BE2C (cell line): ENCODE measurements around the gene STK40.

Source experiments
- DNase-seq: peaks from one replicate; pipeline ENCODE4 v3.0.0-alpha.2; 2020
- H3K27me3 ChIP-seq: fragments of 250-450 bp; sonication (Bioruptor Pico); 2 replicates; pipeline ENCODE4 v1.5.1; 2020; ENCODE audit warnings: mild to moderate bottlenecking
- H3K36me3 ChIP-seq: fragments of 250-450 bp; sonication (Bioruptor Pico); 2 replicates; pipeline ENCODE4 v1.5.1; 2020; ENCODE audit warnings: mild to moderate bottlenecking
- H3K4me1 ChIP-seq: fragments of 250-450 bp; sonication (Bioruptor Pico); 2 replicates; pipeline ENCODE4 v1.5.1; 2020
- H3K4me3 ChIP-seq: 2 replicates; pipeline ENCODE4 v1.5.1; 2011; ENCODE audit warnings: low read depth, low read length
- H3K9me3 ChIP-seq: fragments of 250-450 bp; sonication (Bioruptor Pico); 2 replicates; pipeline ENCODE4 v1.5.1; 2020
- CTCF ChIP-seq: IDR thresholded peaks from 2 replicates; pipeline ENCODE4 v1.5.1; 2012; ENCODE audit warnings: mild to moderate bottlenecking, low read depth, low read length

The STK40 gene

GRCh38 chr1:36414384-36414783, 28.7 kb upstream of the STK40 start:
- Histone ChIP-seq H3K9me3 (no peaks in the 10 kb centered on the region), H3K36me3 (no peaks in the 10 kb centered on the region), H3K27me3 (no peaks in the 10 kb centered on the region), H3K4me3 (no peak overlapping the region), H3K4me1 (no peaks in the 10 kb centered on the region)
- no peak for DNase-seq
- no peak for TF ChIP-seq CTCF

- peak; percentile 58 for DNase-seq
- Histone ChIP-seq H3K4me3 (no peak overlapping the region), H3K4me1 (no peaks in the 10 kb centered on the region), H3K9me3 (no peaks in the 10 kb centered on the region), H3K36me3 (no peaks in the 10 kb centered on the region), H3K27me3 (no peaks in the 10 kb centered on the region)
- TF ChIP-seq CTCF = no peak
Observed at GRCh38 chr1:36411674-36412648, 26.2 kb upstream of the STK40 start.

GRCh38 chr1:36408479-36408878, 22.8 kb upstream of the STK40 start:
- Histone ChIP-seq H3K9me3 (no peaks in the 10 kb centered on the region), H3K27me3 (no peaks in the 10 kb centered on the region), H3K4me3 (no peak overlapping the region), H3K36me3 (no peaks in the 10 kb centered on the region), H3K4me1 (no peaks in the 10 kb centered on the region)
- DNase-seq = no peak
- TF ChIP-seq CTCF = no peak

- H3K4me3 ChIP-seq = no peak overlapping the region
Observed at GRCh38 chr1:36406440-36406839, 20.7 kb upstream of the STK40 start.

GRCh38 chr1:36402504-36402890, 16.8 kb upstream of the STK40 start:
- Histone ChIP-seq H3K36me3 (no peaks in the 10 kb centered on the region), H3K4me1 (no peaks in the 10 kb centered on the region), H3K9me3 (no peaks in the 10 kb centered on the region), H3K4me3 (no peak overlapping the region), H3K27me3 (no peaks in the 10 kb centered on the region)
- TF ChIP-seq CTCF = no peak
- DNase-seq = no peak

More at GRCh38 chr1:36406440-36406839, 20.7 kb upstream of the STK40 start:
- Histone ChIP-seq H3K27me3 (no peaks in the 10 kb centered on the region), H3K36me3 (no peaks in the 10 kb centered on the region), H3K4me1 (no peaks in the 10 kb centered on the region), H3K9me3 (no peaks in the 10 kb centered on the region)
- DNase-seq = no peak
- no peak for TF ChIP-seq CTCF
